HCT116 (cell line): ENCODE results near the gene ACAP3. TPM values are rescaled to one million over a fixed set of nuclear protein-coding genes. Genes with fewer than 3 reads are reported as not detected.

ENCODE experiments used
- ATAC-seq: fragments of 200-7000 bp; cut with Tn5 transposase; 2 replicates; pipeline ENCODE4 v1.9.1; 2020; ENCODE audit warnings: mild to moderate bottlenecking, moderate library complexity
- BruUV-seq: library from RNA; stranded (reverse); fragments of 400-500 nt; replicated peaks from 2 replicates; lab custom pipeline; 2021; lab: Mats Ljungman, UMichigan
- CTCF ChIA-PET: fragments of 300-600 bp; sonication (Branson Sonifier 250); formaldehyde crosslinking; loops from one replicate; lab custom pipeline; 2021; ENCODE audit warnings: antibody characterized with exemption; lab: Charles Lee
- POLR2A ChIA-PET: fragments of 300-600, 350-600 bp; sonication (Branson Sonifier 250); formaldehyde crosslinking; loops from one replicate; lab custom pipeline; 2021; ENCODE audit warnings: antibody characterized with exemption; lab: Charles Lee
- RAD21 ChIA-PET, 2 experiments: fragments of 300-600 bp; sonication (Branson Sonifier 250); formaldehyde crosslinking; loops; one replicate each; lab custom pipeline; 2023; ENCODE audit warnings: low total read pairs in 2 of 2; ENCODE audit not compliant: uncharacterized antibody in 2 of 2, unreplicated experiment in 2 of 2, low non-redundant PET in 1 of 2; lab: Charles Lee
- DNase-seq: peaks from one replicate; pipeline ENCODE4 v3.0.0-alpha.2; 2010; ENCODE audit warnings: low read depth, low spot score
- H2AFZ ChIP-seq: fragments of 200-600 bp; shearing (Covaris generic), sonication (generic); 2 replicates; pipeline ENCODE4 v1.6.1; 2017; ENCODE audit warnings: low read depth, mixed run types, mixed read lengths, antibody characterized with exemption, low read length; ENCODE audit not compliant: poor library complexity, severe bottlenecking
- H3K27ac ChIP-seq: 2 replicates; pipeline ENCODE4 v1.5.1; 2012; ENCODE audit warnings: low read depth, low read length
- H3K27me3 ChIP-seq: fragments of 200-600 bp; sonication (generic); 2 replicates; pipeline ENCODE4 v1.6.1; 2016; ENCODE audit warnings: mixed run types, low read length, mixed read lengths; ENCODE audit not compliant: insufficient read depth
- H3K36me3 ChIP-seq, 2 experiments: fragments of 200-500 bp in 1 of 2; fragments of 200-600 bp in 1 of 2; sonication (Bioruptor generic) in 1 of 2; sonication (generic) in 1 of 2; 2 replicates each; pipeline versions ENCODE4 v1.5.1 to v1.6.1; 2014 to 2016; ENCODE audit warnings: low read length in 2 of 2, inconsistent platforms in 1 of 2, mixed read lengths in 1 of 2, mixed run types in 1 of 2; ENCODE audit not compliant: insufficient read depth in 2 of 2, control insufficient read depth in 1 of 2
- H3K4me1 ChIP-seq, 2 experiments: fragments of 200-600 bp in 1 of 2; sonication (generic) in 1 of 2; 2 replicates each; pipeline versions ENCODE4 v1.5.1 to v1.6.1; 2012 to 2017; ENCODE audit warnings: low read length in 2 of 2, inconsistent platforms in 1 of 2, mild to moderate bottlenecking in 1 of 2, mixed read lengths in 1 of 2, mixed run types in 1 of 2, moderate library complexity in 1 of 2; ENCODE audit not compliant: insufficient read depth in 2 of 2, control insufficient read depth in 1 of 2
- H3K4me2 ChIP-seq: fragments of 200-600 bp; sonication (generic); 2 replicates; pipeline ENCODE4 v1.6.1; 2017; ENCODE audit warnings: mixed run types, low read length, mixed read lengths
- H3K4me3 ChIP-seq, 2 experiments: fragments of 200-600 bp in 1 of 2; sonication (generic) in 1 of 2; replicated peaks in 1 of 2; 2 replicates each; pipeline ENCODE4 v1.5.1; 2011 to 2016; ENCODE audit warnings: low read length in 2 of 2, control low read depth in 1 of 2, low read depth in 1 of 2, mild to moderate bottlenecking in 1 of 2, mixed read lengths in 1 of 2, mixed run types in 1 of 2
- H3K79me2 ChIP-seq: fragments of 200-600 bp; sonication (generic); 2 replicates; pipeline ENCODE4 v1.6.1; 2017; ENCODE audit warnings: mild to moderate bottlenecking, mixed run types, low read length, moderate library complexity, mixed read lengths; ENCODE audit not compliant: insufficient read depth
- H3K9ac ChIP-seq: fragments of 200-600 bp; sonication (generic); 2 replicates; pipeline ENCODE4 v1.6.1; 2016; ENCODE audit warnings: low read length, mixed read lengths
- H3K9me2 ChIP-seq: fragments of 200-600 bp; sonication (generic), shearing (Covaris generic); 2 replicates; pipeline ENCODE4 v1.6.1; 2017; ENCODE audit warnings: mixed run types, mild to moderate bottlenecking, moderate library complexity; ENCODE audit not compliant: insufficient read depth
- H3K9me3 ChIP-seq, 2 experiments: fragments of 200-500 bp in 1 of 2; fragments of 200-600 bp in 1 of 2; sonication (Bioruptor generic) in 1 of 2; sonication (generic) in 1 of 2; 2 replicates each; pipeline ENCODE4 v1.6.1; 2014 to 2017; ENCODE audit warnings: low read length in 2 of 2, mixed read lengths in 2 of 2, inconsistent platforms in 1 of 2, low read depth in 1 of 2, mild to moderate bottlenecking in 1 of 2, mixed run types in 1 of 2, moderate library complexity in 1 of 2; ENCODE audit not compliant: control insufficient read depth in 1 of 2, insufficient read depth in 1 of 2
- H4K20me1 ChIP-seq: fragments of 200-600 bp; sonication (generic), shearing (Covaris generic); 2 replicates; pipeline ENCODE4 v1.6.1; 2017; ENCODE audit warnings: mixed run types, mild to moderate bottlenecking, moderate library complexity; ENCODE audit not compliant: insufficient read depth
- ATF3 ChIP-seq: IDR thresholded peaks from 2 replicates; pipeline ENCODE4 v1.6.1; 2012
- CBX3 ChIP-seq: IDR thresholded peaks from 2 replicates; pipeline ENCODE4 v1.6.1; 2012; ENCODE audit warnings: low read depth
- EGR1 ChIP-seq: IDR thresholded peaks from 2 replicates; pipeline ENCODE4 v1.6.1; 2012; ENCODE audit warnings: low read depth
- POLR2A ChIP-seq: IDR thresholded peaks from 2 replicates; pipeline ENCODE4 v1.7.0; 2011; ENCODE audit warnings: borderline replicate concordance; ENCODE audit not compliant: insufficient read depth, insufficient read length; ENCODE audit errors: extremely low read depth
- REST ChIP-seq: IDR thresholded peaks from 2 replicates; pipeline ENCODE4 v1.6.1; 2012; ENCODE audit warnings: low read depth
- SP1 ChIP-seq: IDR thresholded peaks from 2 replicates; pipeline ENCODE4 v1.6.1; 2012; ENCODE audit warnings: low read depth
- TCF7L2 ChIP-seq: IDR thresholded peaks from 2 replicates; pipeline ENCODE4 v1.7.0; 2011; ENCODE audit warnings: borderline replicate concordance, inconsistent platforms; ENCODE audit not compliant: insufficient read depth, insufficient read length; ENCODE audit errors: extremely low read depth
- YY1 ChIP-seq: IDR thresholded peaks from 2 replicates; pipeline ENCODE4 v1.6.1; 2011; ENCODE audit warnings: low read length, low read depth, moderate library complexity, mild to moderate bottlenecking; ENCODE audit not compliant: insufficient replicate concordance; ENCODE audit errors: extremely low read depth
- ZBTB33 ChIP-seq: IDR thresholded peaks from 2 replicates; pipeline ENCODE4 v1.6.1; 2011; ENCODE audit warnings: mild to moderate bottlenecking, low read length, moderate library complexity; ENCODE audit not compliant: insufficient replicate concordance; ENCODE audit errors: extremely low read depth
- ZNF274 ChIP-seq: fragments of 200-500 bp; sonication (Bioruptor generic); IDR thresholded peaks from 2 replicates; pipeline ENCODE4 v1.6.1; 2014; ENCODE audit warnings: mild to moderate bottlenecking, low read depth, low read length, inconsistent platforms
- intact Hi-C: fragments of 100-400 bp; cut with micrococcal nuclease; formaldehyde crosslinking; loops from 2 replicates; pipeline ENCODE4 v1.10.0; 2022
- total RNA-seq: library from RNA; stranded (reverse); gene quantifications from one replicate; pipeline ENCODE4 v1.2.1, GENCODE V29; 2021; ENCODE audit not compliant: unreplicated experiment

ACAP3 gene
- total RNA-seq, 1 experiment from 2014 or later = 38.8 TPM

- ChIA-PET RAD21 (no interaction called here), POLR2A (interaction anchor here (0.6 kb wide), 1 partner anchor 220 kb away, joined by 3 read pairs; the partner anchor contains the start of gene RNF223), CTCF (no interaction called here)
- H3K9ac ChIP-seq = no peak overlapping the region
- intact Hi-C loops = no loop called here
- no peak overlapping the region; the same call in 1 of the 2 replicates for H3K4me2 ChIP-seq
- no peaks in the 10 kb centered on the region for H3K9me3 ChIP-seq
- no TSS peak for BruUV-seq
- H3K27ac ChIP-seq = peak overlapping the region; percentile 38; the same call in 1 of the 2 replicates
- no peaks in the 10 kb centered on the region for H3K79me2 ChIP-seq
- no peaks in the 10 kb centered on the region for H3K36me3 ChIP-seq
- H3K4me1 ChIP-seq = peaks cover 14 to 34% of the 10 kb centered on the region in 2 experiments
- no peaks in the 10 kb centered on the region for H3K9me2 ChIP-seq
- no peak overlapping the region for H2AFZ ChIP-seq
- H4K20me1 ChIP-seq = no peaks in the 10 kb centered on the region
- ATAC-seq (no peak), DNase-seq (no peak)
- no peak overlapping the region for H3K4me3 ChIP-seq
- H3K27me3 ChIP-seq = no peaks in the 10 kb centered on the region
- TF ChIP-seq SP1 (no peak), EGR1 (no peak), REST (no peak), YY1 (no peak), ZBTB33 (no peak), TCF7L2 (no peak), CBX3 (no peak), ATF3 (no peak), ZNF274 (no peak), POLR2A (no peak)
These were observed 13.4 kb downstream of the ACAP3 start for GRCh38 chr1:1294250-1294890.
